ENCODE results near the gene ATP1A3.
"Not testable (repeated sequence)": the region's sequence is repeated elsewhere in the genome, so short reads cannot be mapped to it uniquely, and the experiment has no call there.

ATP1A3 gene

GRCh38 chr19:42017040-42017439, 23.0 kb upstream of the ATP1A3 start:
- Histone ChIP-seq H3K27ac (no peak overlapping the region), H3K36me3 (ENCODE audit: control insufficient read depth, insufficient read depth, low read length) (no peaks in the 10 kb centered on the region), H2AFZ (no peak overlapping the region), H3K79me2 (no peaks in the 10 kb centered on the region), H3K9ac (no peak overlapping the region), H3K4me3 (ENCODE audit: low read depth, low read length) (no peak overlapping the region), H3K27me3 (ENCODE audit: control insufficient read depth, insufficient read depth, low read length) (no peaks in the 10 kb centered on the region), H3K4me2 (ENCODE audit: low read length) (no peak overlapping the region), H3K9me3 (ENCODE audit: control insufficient read depth, low read length) (no peaks in the 10 kb centered on the region), H3K4me1 (no peaks in the 10 kb centered on the region)
- no peak for TF ChIP-seq CTCF (IDR thresholded peaks at IDR 0.05)

- H3K9me3 ChIP-seq (ENCODE audit: control insufficient read depth, low read length); H3K4me2 ChIP-seq (ENCODE audit: low read length); H3K27me3 ChIP-seq (ENCODE audit: control insufficient read depth, insufficient read depth, low read length); H3K79me2 ChIP-seq; H3K36me3 ChIP-seq (ENCODE audit: control insufficient read depth, insufficient read depth, low read length); H3K9ac ChIP-seq; H3K4me1 ChIP-seq; H3K27ac ChIP-seq; H3K4me3 ChIP-seq (ENCODE audit: low read depth, low read length); H2AFZ ChIP-seq: not testable (repeated sequence)
These were observed 18.7 kb upstream of the ATP1A3 start for GRCh38 chr19:42012747-42013146.

GRCh38 chr19:42010245-42011126, 16.5 kb upstream of the ATP1A3 start:
- Histone ChIP-seq H2AFZ (no peak overlapping the region), H3K4me3 (ENCODE audit: low read depth, low read length) (no peak overlapping the region), H3K27me3 (ENCODE audit: control insufficient read depth, insufficient read depth, low read length) (no peaks in the 10 kb centered on the region), H3K4me1 (no peaks in the 10 kb centered on the region), H3K36me3 (ENCODE audit: control insufficient read depth, insufficient read depth, low read length) (no peaks in the 10 kb centered on the region), H3K79me2 (no peaks in the 10 kb centered on the region), H3K9ac (no peak overlapping the region), H3K9me3 (ENCODE audit: control insufficient read depth, low read length) (no peaks in the 10 kb centered on the region), H3K27ac (peak overlapping the region; percentile 19), H3K4me2 (ENCODE audit: low read length) (no peak overlapping the region)
- TF ChIP-seq CTCF (IDR thresholded peaks at IDR 0.05): no peak

GRCh38 chr19:42006569-42006968, 12.5 kb upstream of the ATP1A3 start:
- no peak overlapping the region for H3K27ac ChIP-seq
- no peak overlapping the region for H3K4me2 ChIP-seq (ENCODE audit: low read length)
- no peak for TF ChIP-seq CTCF (IDR thresholded peaks at IDR 0.05)
- H3K27me3 ChIP-seq (ENCODE audit: control insufficient read depth, insufficient read depth, low read length): no peaks in the 10 kb centered on the region
- H3K4me1 ChIP-seq: no peaks in the 10 kb centered on the region
- no peaks in the 10 kb centered on the region for H3K9me3 ChIP-seq (ENCODE audit: control insufficient read depth, low read length)
- H2AFZ ChIP-seq: no peak overlapping the region
- no peak overlapping the region for H3K4me3 ChIP-seq (ENCODE audit: low read depth, low read length)
- no peaks in the 10 kb centered on the region for H3K79me2 ChIP-seq
- no peaks in the 10 kb centered on the region for H3K36me3 ChIP-seq (ENCODE audit: control insufficient read depth, insufficient read depth, low read length)
- no peak overlapping the region for H3K9ac ChIP-seq

GRCh38 chr19:42005504-42005903, 11.5 kb upstream of the ATP1A3 start:
- H3K36me3 ChIP-seq (ENCODE audit: control insufficient read depth, insufficient read depth, low read length): no peaks in the 10 kb centered on the region

More at GRCh38 chr19:42005504-42005903, 11.5 kb upstream of the ATP1A3 start:
- TF ChIP-seq CTCF (IDR thresholded peaks at IDR 0.05): no peak
- H3K4me2 ChIP-seq (ENCODE audit: low read length): no peak overlapping the region
- H3K9ac ChIP-seq: no peak overlapping the region
- H3K27me3 ChIP-seq (ENCODE audit: control insufficient read depth, insufficient read depth, low read length): no peaks in the 10 kb centered on the region
- H2AFZ ChIP-seq: no peak overlapping the region
- H3K27ac ChIP-seq: no peak overlapping the region
- no peak overlapping the region for H3K4me3 ChIP-seq (ENCODE audit: low read depth, low read length)
- H3K4me1 ChIP-seq: no peaks in the 10 kb centered on the region
- no peaks in the 10 kb centered on the region for H3K9me3 ChIP-seq (ENCODE audit: control insufficient read depth, low read length)
- no peaks in the 10 kb centered on the region for H3K79me2 ChIP-seq

Data from parathyroid adenoma (tissue), 2 donors.